Measurements from ENCODE around the gene GLP2R.

GLP2R gene

GRCh38 chr17:9859781-9860180, 34.1 kb downstream of the GLP2R start:
- DNase-seq, result no peak

- no peak for DNase-seq
Observed at GRCh38 chr17:9860851-9861250, 35.1 kb downstream of the GLP2R start.

GRCh38 chr17:9862220-9862619, 36.5 kb downstream of the GLP2R start:
- DNase-seq, result no peak

GRCh38 chr17:9862949-9863348, 37.2 kb downstream of the GLP2R start:
- no peak for DNase-seq

- no peak for DNase-seq
Observed at GRCh38 chr17:9865586-9865985, 39.9 kb downstream of the GLP2R start.

- no peak for DNase-seq
Observed at GRCh38 chr17:9868552-9868951, 42.8 kb downstream of the GLP2R start.

GRCh38 chr17:9872852-9873251, 47.1 kb downstream of the GLP2R start:
- no peak for DNase-seq

- no peak for DNase-seq
Observed at GRCh38 chr17:9874722-9875121, 49.0 kb downstream of the GLP2R start.

- DNase-seq, result no peak
Observed at GRCh38 chr17:9875441-9875840, 49.7 kb downstream of the GLP2R start.

- DNase-seq, result no peak
Observed at GRCh38 chr17:9878356-9878755, 52.6 kb downstream of the GLP2R start.

- DNase-seq, result no peak
Observed at GRCh38 chr17:9878786-9879525, 53.2 kb downstream of the GLP2R start.

GRCh38 chr17:9880582-9880999, 54.9 kb downstream of the GLP2R start:
- DNase-seq, result no peak

GRCh38 chr17:9883451-9883850, 57.7 kb downstream of the GLP2R start:
- no peak for DNase-seq

GRCh38 chr17:9886141-9886930, 60.6 kb downstream of the GLP2R start:
- DNase-seq, result no peak

- no peak for DNase-seq
Observed at GRCh38 chr17:9887508-9887907, 61.8 kb downstream of the GLP2R start.

GRCh38 chr17:9890124-9890523, 64.4 kb downstream of the GLP2R start:
- peak; percentile 26 for DNase-seq

- no peak for DNase-seq
Observed at GRCh38 chr17:9893411-9894012, 67.8 kb downstream of the GLP2R start.

GRCh38 chr17:9894231-9894630, 68.5 kb downstream of the GLP2R start:
- no peak for DNase-seq

GRCh38 chr17:9895923-9896322, 70.2 kb downstream of the GLP2R start:
- no peak for DNase-seq

- no peak for DNase-seq
Observed at GRCh38 chr17:9897372-9897968, 71.7 kb downstream of the GLP2R start.

GRCh38 chr17:9898812-9899211, 73.1 kb downstream of the GLP2R start:
- no peak for DNase-seq

GRCh38 chr17:9899280-9900043, 73.7 kb downstream of the GLP2R start:
- DNase-seq, result no peak

Measured in activated CD4-positive, alpha-beta T cell treated with anti-CD3 and anti-CD28 coated beads, Interleukin-2, amount 50 U/mL, for 16 hours (primary cell).